GM21360 (cell line): ENCODE data around the gene UBAP2L.
"Not testable (repeated sequence)": the region's sequence is repeated elsewhere in the genome, so short reads cannot be mapped to it uniquely, and the experiment has no call there.

Experiments
- ATAC-seq: cut with Tn5 transposase; IDR thresholded peaks from one replicate; pipeline ENCODE4 v1.9.1; 2021; ENCODE audit warnings: mild to moderate bottlenecking, moderate library complexity; ENCODE audit not compliant: unreplicated experiment

The UBAP2L gene

DNA sequence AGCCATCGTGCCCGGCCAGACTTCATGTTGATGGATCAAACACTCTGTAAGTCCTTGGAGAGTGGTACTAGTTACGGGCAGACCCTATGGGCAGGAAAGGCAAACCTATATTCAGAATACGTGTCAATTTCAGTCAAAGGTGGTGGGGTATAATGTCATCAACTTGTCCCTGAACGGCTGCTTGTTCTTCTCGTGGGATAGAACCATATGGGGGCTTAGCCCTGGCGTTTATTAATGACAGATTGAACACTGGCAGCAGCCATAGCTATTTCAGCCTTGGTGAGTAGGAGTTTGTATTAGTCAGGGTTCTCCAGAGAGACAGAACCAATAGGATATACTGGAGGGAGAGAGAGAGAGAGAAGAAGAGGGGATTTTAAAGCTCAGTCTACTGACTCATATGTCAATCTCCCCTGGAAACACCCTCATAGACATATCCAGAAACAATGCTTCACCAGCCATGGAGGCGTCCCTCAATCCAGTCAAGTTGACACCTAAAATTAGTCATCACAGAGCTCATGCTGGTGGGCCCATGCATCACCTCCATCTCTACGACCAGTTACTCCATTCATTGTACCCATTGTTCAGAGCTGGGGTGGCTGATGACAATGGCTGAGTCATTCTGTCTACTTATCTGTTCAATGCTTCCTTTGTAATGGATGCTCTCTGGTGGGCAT lies 84.0 kb downstream of the UBAP2L start:
- ATAC-seq = no peak

DNA sequence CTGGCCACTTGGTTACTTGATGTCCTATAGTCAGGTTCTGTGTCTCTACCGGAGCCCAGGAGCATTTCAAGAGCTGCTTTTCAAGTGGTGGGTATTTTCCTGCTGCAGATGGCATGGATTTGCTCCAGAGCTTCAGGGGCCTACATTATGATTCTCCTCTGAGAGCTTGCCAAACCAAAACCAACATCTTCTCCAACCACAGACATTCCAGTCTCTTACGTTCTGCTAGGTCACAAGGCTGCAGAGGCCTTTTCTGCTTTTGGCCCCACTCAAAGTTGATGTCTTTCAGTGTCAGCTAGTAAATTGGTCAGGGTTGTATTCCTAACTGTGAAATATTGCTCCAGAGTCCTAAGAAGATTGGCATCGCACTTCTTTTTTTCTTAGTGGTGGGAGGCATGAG lies 85.4 kb downstream of the UBAP2L start:
- no peak for ATAC-seq

DNA sequence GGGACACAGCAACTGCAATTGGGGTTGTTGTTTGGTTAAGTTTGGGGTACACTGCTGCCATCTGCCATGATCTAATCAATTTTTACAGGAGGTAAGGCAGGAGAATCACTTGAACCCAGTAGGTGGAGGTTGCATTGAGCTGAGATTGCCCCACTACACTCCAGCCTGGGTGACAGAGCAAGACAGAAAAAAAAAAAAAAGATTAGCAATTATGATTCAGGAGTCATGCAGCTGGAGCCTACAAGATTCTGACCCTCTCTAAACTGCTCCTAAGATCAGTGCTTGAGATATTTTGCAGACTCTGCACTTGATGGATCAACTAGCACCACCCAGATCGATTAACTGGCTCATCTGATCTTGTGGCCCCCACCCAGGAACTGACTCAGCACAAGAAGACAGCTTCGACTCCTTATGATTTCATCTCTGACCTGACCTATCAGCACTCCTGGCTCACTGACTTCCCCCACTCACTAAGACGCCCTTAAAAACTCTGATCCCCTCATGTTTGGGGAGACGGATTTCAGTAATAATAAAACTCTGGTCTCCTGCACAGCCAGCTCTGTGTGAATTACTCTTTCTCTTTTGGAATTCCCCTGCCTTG lies 87.0 kb downstream of the UBAP2L start:
- not testable (repeated sequence) for ATAC-seq

DNA sequence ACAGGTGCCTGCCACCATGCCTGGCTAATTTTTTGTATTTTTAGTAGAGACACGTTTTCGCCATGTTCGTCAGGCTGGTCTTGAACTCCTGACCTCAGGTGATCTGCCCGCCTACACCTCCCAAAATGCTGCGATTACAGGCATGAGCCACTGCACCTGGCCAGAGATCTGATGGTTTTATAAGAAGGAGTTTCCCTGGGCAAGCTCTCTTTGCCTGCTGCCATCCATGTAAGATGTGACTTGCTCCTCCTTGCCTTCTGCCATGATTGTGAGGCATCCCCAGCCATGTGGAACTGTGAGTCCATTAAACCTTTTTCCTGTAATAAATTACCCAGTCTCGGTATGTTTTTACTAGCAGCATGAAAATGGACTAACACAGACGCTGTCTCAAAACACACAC lies 88.4 kb downstream of the UBAP2L start:
- ATAC-seq = not testable (repeated sequence)

- not testable (repeated sequence) for ATAC-seq
Observed at GRCh38 chr1:154312229-154313065, 91.7 kb downstream of the UBAP2L start.

- ATAC-seq = no peak
Observed at GRCh38 chr1:154313066-154313356, 92.3 kb downstream of the UBAP2L start.

- not testable (repeated sequence) for ATAC-seq
Observed at GRCh38 chr1:154314226-154314625, 93.5 kb downstream of the UBAP2L start.

GRCh38 chr1:154316704-154317103 lies 95.9 kb downstream of the UBAP2L start:
- ATAC-seq = no peak

DNA sequence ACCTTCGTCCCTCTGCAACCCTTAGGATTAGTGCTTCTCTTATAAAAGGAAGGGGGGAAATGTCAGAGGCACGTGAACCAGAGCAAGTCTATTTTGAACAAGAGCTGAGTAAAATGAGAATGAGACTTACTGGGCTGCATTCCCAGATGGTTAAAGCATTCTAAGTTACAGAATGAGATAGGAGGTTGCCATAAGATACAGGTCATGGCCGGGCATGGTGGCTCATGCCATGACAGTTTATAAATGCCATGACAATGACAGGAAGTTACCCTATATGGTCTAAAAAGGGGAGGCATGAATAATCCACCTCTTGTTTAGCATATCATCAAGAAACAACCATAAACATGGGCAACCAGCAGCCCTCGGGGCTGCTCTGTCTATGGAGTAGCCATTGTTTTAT lies 97.6 kb downstream of the UBAP2L start:
- ATAC-seq = no peak
